ENCODE data around the gene OR4A15.

OR4A15 gene

DNA sequence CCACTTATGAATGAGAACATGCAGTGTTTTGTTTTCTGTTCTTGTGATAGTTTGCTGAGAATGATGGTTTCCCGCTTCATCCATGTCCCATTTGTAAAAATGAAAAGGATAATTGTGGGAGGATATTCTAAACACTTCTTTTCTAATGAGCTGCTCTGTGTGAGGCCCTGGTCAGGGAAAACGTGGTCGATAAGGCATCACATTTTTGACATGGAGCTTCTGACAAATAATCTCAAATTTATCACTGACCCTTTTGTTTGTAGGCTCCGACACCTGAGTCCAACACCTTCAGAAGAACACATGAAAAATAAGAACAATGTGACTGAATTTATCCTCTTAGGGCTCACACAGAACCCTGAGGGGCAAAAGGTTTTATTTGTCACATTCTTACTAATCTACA lies at the start of gene OR4A15:
Gene OR4A15, plus strand, starts transcription at position 301 of the 400 bp plus-strand sequence. Its CDS starts 0 bp downstream, at position 301.
- no peak for DNase-seq

DNA sequence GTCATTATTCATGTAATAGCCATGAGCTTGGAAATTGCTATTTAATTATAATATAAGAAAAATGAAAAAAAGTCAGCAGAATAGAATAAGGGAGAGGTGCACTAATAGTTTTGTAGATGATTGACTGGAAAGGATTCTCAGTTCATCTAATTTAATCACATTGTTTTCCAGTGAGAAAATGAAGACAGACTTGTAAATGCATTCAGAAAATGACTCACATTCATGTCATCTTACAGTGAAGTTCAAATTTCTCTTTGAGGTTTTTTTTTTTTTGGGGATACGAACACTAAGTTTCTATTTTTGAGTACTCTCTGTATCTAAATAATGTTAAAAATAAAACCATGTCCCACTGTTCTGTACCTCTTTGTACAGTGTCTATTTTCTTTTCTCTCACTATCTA lies 43.3 kb upstream of the OR4A15 start:
- DNase-seq, result no peak

DNA sequence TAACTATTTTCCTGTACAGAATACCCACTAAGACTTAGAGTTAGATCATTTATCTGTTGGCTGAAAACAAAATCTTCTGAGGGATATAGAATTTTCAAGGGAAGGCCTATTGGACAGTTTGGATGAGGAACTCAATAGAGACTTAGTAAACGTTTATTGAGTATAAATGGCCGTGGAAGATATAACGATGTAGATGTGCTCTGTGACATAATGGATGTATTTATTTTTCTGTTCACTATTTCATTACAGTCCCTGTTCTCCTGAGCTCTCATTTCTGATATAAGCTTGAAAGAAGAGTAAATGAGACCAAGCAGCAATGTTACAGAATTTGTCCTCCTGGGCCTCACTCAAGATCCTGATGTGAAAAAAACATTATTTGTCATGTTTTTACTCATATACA lies 24.9 kb upstream of the OR4A15 start, which contains the start of gene OR4A16:
Gene OR4A16, plus strand, starts transcription at position 301 of the 400 bp plus-strand sequence. Its CDS starts 0 bp downstream, at position 301.
- DNase-seq, result no peak

DNA sequence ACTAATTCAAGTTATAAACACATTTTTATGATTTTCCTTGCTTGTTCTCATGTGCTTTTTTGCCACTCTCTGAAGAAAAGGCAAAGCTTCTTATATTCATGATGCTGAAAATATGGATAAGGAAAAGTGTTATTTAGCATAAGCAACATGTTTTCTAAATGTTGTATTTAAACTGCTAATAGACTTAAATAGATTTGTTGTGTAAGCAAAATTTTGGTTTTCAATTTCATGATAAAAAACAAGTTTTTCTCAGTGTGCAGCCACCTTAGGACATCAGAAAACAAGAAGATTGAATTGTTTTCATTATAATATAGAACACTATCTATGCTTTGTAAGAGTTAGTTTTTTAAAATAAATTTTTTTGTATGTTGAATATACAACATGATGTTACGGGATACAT lies 22.5 kb upstream of the OR4A15 start:
- no peak for DNase-seq

DNA sequence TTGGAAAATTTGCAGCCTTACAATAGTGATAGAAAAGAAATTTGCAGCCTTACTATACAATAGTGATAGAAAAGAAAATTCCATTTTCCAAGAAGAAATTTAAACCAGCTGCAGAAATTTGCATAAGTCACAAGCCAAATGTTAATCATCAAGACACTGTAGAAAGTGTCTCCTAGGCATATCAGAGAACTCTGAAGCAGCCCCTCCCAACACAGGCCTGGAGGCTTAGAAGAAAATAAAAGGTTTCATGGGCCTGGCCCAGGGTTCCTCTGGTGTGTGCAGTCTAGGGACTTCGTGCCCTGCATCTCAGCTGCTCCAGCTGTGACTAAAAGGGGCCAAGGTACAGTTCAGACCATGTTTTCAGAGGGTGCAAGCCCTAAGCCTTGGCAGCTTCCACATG lies 18.7 kb upstream of the OR4A15 start:
- DNase-seq, result no peak

DNA sequence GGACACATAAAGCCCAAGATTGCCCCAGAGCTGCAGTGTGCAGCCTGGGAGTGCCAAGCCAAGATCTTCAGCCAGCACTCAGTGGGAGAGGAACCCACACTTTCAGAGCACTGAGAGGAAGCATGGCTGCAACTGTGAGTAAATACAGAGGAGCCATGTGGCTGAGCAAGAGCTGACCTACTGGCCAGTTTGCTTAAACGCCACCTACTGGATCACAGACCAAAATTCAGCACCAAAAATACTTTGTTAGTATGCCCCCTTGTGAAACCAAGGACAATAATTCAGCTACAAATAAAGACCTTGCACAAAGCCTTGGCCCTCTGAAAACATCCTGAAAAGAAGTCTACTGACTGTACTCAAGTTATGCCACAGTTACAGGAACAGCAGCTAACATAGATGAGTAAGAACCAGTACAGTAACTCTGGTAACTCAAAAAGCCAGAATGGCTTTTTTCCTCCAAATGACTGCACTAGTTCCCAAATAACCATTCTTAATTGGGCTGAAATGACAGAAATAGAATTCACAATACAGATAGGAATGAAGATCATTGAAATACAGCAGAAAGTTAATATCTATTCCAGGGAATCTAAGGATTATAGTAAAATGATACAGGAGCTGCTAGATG lies 10.1 kb upstream of the OR4A15 start:
- no peak for DNase-seq

DNA sequence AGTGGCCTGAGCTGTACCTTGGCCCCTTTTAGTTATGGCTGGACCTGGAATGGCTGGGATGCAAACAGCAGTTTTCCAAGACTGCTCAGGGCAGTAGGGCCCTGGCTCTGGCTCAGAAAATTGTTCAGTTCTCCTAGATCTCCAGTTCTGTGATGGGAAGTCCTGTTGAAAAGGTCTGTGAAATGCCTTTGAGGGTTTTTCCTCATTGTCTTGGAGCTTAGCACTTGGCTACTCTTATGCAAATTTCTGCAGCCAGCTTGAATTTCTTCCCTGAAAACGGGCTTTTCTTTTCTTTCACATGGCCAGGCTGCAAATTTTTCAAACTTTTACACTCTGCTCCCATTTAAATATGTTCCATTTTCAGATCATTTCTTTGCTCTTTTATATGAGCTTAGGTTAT lies 33.2 kb downstream of the OR4A15 start:
- no peak for DNase-seq

All from SIG-M5 (cell line).